ENCODE data around the gene TMEM101. TPM values are rescaled to one million over a fixed set of nuclear protein-coding genes. Genes with fewer than 3 reads are reported as not detected.

The TMEM101 gene
- total and polyA plus RNA-seq, 2 of the 8 experiments (the other 6 are each of a cell fraction or from before 2014, with no cell fraction given): 16.1 to 44.7 TPM

DNA sequence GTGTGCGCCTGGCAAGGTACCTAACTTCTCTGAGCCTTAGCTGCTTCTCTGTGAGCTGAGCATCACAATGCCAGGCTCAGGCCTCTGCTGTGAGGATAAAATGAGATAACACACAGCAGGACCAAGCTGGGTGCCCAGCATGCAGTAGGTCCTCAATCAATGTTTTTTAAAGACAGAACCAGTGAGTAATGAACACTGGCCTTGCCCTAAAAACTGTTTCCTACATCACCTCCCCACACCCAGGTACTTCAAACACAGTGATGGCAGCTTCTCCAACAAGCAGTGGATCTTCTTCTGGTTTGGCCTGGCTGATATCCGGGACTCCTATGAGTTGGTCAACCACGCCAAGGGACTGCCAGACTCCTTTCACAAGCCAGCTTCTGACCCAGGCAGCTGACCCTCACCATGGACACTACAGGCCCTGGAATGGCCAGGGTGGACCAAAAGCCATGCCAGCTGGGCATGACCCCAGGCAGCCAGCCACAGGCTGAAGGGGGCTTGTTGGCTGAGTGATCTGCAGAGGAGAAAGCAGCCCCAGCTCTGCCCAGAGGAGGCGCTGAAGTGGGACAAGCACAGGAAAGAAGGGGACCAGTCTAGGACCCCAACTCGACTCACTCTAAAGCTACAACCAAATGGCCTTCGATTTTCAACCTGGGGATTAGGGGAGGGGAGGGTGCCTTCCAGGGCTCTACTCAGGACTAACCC lies 6.4 kb downstream of the TMEM101 start (continued):
- TF ChIP-seq, protein P1, sequence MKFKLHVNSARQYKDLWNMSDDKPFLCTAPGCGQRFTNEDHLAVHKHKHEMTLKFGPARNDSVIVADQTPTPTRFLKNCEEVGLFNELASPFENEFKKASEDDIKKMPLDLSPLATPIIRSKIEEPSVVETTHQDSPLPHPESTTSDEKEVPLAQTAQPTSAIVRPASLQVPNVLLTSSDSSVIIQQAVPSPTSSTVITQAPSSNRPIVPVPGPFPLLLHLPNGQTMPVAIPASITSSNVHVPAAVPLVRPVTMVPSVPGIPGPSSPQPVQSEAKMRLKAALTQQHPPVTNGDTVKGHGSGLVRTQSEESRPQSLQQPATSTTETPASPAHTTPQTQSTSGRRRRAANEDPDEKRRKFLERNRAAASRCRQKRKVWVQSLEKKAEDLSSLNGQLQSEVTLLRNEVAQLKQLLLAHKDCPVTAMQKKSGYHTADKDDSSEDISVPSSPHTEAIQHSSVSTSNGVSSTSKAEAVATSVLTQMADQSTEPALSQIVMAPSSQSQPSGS (IDR thresholded peaks at IDR 0.05; ENCODE audit: low read length): no peak
- no peak for TF ChIP-seq MAFK (IDR thresholded peaks at IDR 0.05; ENCODE audit: low read depth, low read length)
- no peak for TF ChIP-seq PHF8 (conservative IDR thresholded peaks at IDR 0.05; ENCODE audit: low read depth, low read length)
- no peak for TF ChIP-seq EZH2 (IDR thresholded peaks at IDR 0.05; ENCODE audit: low read depth, low read length, severe bottlenecking)
- no peak for TF ChIP-seq NRF1 (IDR thresholded peaks at IDR 0.05; ENCODE audit: low read depth, low read length)

Measured in H1 (cell line).